Neutrophil (primary cell): ENCODE measurements around the gene MRPL12.
A peak's percentile ranks its signal among the peaks of the same experiment; 100 is the strongest.

ENCODE experiments used
- H3K27ac ChIP-seq: fragments of 200-600 bp; sonication (generic); 2 replicates; pipeline ENCODE4 v1.5.1; 2016; ENCODE audit warnings: mild to moderate bottlenecking, moderate library complexity
- H3K27me3 ChIP-seq: fragments of 200-600 bp; sonication (generic); 2 replicates; pipeline ENCODE4 v1.6.0; 2016; ENCODE audit warnings: mild to moderate bottlenecking
- H3K36me3 ChIP-seq: fragments of 200-600 bp; sonication (generic); 2 replicates; pipeline ENCODE4 v1.5.1; 2017
- H3K4me1 ChIP-seq, 2 experiments: fragments of 200-600 bp in 1 of 2; sonication (generic) in 1 of 2; 1 replicate in 1 of 2; 2 replicates in 1 of 2; pipeline versions ENCODE4 v1.5.1 to v1.6.1; 2013 to 2016; ENCODE audit warnings: low read depth in 1 of 2, low read length in 1 of 2, mild to moderate bottlenecking in 1 of 2, moderate library complexity in 1 of 2; ENCODE audit not compliant: control insufficient read depth in 1 of 2, insufficient read depth in 1 of 2
- H3K4me3 ChIP-seq, 2 experiments: fragments of 200-600 bp in 1 of 2; sonication (generic) in 1 of 2; 1 replicate in 1 of 2; 2 replicates in 1 of 2; pipeline ENCODE4 v1.5.1; 2013 to 2016; ENCODE audit warnings: low read depth in 1 of 2, low read length in 1 of 2, mild to moderate bottlenecking in 1 of 2, moderate library complexity in 1 of 2
- H3K9me3 ChIP-seq: fragments of 200-600 bp; sonication (generic); 2 replicates; pipeline ENCODE4 v1.5.1; 2016
- CTCF ChIP-seq: fragments of 200-600 bp; sonication (generic); IDR thresholded peaks from 2 replicates; pipeline ENCODE4 v1.5.1; 2016; ENCODE audit warnings: antibody characterized with exemption

MRPL12 gene

GRCh38 chr17:81660441-81660840 lies 42.7 kb upstream of the MRPL12 start:
- no peak for TF ChIP-seq CTCF
- no peak overlapping the region for H3K4me3 ChIP-seq
- H3K27me3 ChIP-seq, result no peaks in the 10 kb centered on the region
- no peak overlapping the region for H3K27ac ChIP-seq
- H3K9me3 ChIP-seq, result no peaks in the 10 kb centered on the region
- peaks cover 6% of the 10 kb centered on the region in 2 experiments for H3K4me1 ChIP-seq
- H3K36me3 ChIP-seq, result peaks cover 7% of the 10 kb centered on the region

- Histone ChIP-seq H3K27ac (no peak overlapping the region), H3K36me3 (peaks cover 7% of the 10 kb centered on the region), H3K27me3 (no peaks in the 10 kb centered on the region), H3K9me3 (no peaks in the 10 kb centered on the region), H3K4me1 (peaks cover 14 to 15% of the 10 kb centered on the region in 2 experiments), H3K4me3 (no peak overlapping the region)
- no peak for TF ChIP-seq CTCF
These were observed 41.2 kb upstream of the MRPL12 start for GRCh38 chr17:81662002-81662401.

GRCh38 chr17:81664051-81664470 lies 39.1 kb upstream of the MRPL12 start:
- H3K4me3 ChIP-seq, result no peak overlapping the region
- TF ChIP-seq CTCF, result no peak
- H3K27ac ChIP-seq, result no peak overlapping the region
- no peaks in the 10 kb centered on the region for H3K27me3 ChIP-seq
- H3K9me3 ChIP-seq, result no peaks in the 10 kb centered on the region
- H3K4me1 ChIP-seq, result peaks cover 28 to 30% of the 10 kb centered on the region in 2 experiments
- H3K36me3 ChIP-seq, result peaks cover 10% of the 10 kb centered on the region

GRCh38 chr17:81665205-81666091 lies 37.7 kb upstream of the MRPL12 start:
- peak overlapping the region; percentile 89 for H3K27ac ChIP-seq
- H3K36me3 ChIP-seq, result peaks cover 23% of the 10 kb centered on the region
- peaks cover 28 to 30% of the 10 kb centered on the region in 2 experiments for H3K4me1 ChIP-seq
- H3K27me3 ChIP-seq, result no peaks in the 10 kb centered on the region
- H3K9me3 ChIP-seq, result no peaks in the 10 kb centered on the region
- peak overlapping the region; percentile 91 to 96 for H3K4me3 ChIP-seq
- no peak for TF ChIP-seq CTCF

- Histone ChIP-seq H3K36me3 (peaks cover 27% of the 10 kb centered on the region), H3K4me1 (peaks cover 28 to 30% of the 10 kb centered on the region in 2 experiments), H3K9me3 (no peaks in the 10 kb centered on the region), H3K27ac (peak overlapping the region; percentile 89), H3K4me3 (peak overlapping the region; percentile 91 to 96), H3K27me3 (no peaks in the 10 kb centered on the region)
- TF ChIP-seq CTCF, result no peak
These were observed 37.1 kb upstream of the MRPL12 start for GRCh38 chr17:81666092-81666341.
